ENCODE data around the gene ALDH4A1.

- TF ChIP-seq ETV6 (conservative IDR thresholded peaks at IDR 0.05 in 1 of 2, IDR thresholded peaks at IDR 0.05 in 1 of 2; ENCODE audit: borderline replicate concordance in 1 of 2, low read depth in 1 of 2) = no peak
- no peak for TF ChIP-seq ATF3 (IDR thresholded peaks at IDR 0.05; ENCODE audit: borderline replicate concordance, extremely low read depth, low read depth, low read length)
- TF ChIP-seq SMAD5 (IDR thresholded peaks at IDR 0.05; ENCODE audit: low read depth) = no peak
- no peak for TF ChIP-seq CTCF (IDR thresholded peaks at IDR 0.05 in 2 of 3, conservative IDR thresholded peaks at IDR 0.05 in 1 of 3; ENCODE audit: control insufficient read depth in 2 of 3, extremely low read depth in 1 of 3, insufficient read depth in 1 of 3, low read depth in 3 of 3, low read length in 3 of 3)
- no peak for TF ChIP-seq BCLAF1 (IDR thresholded peaks at IDR 0.05)
- TF ChIP-seq EGR1 (IDR thresholded peaks at IDR 0.05; ENCODE audit: borderline replicate concordance in 1 of 2, low read depth in 2 of 2, low read length in 2 of 2) = no peak
These were observed 5.8 kb upstream of the ALDH4A1 start for GRCh38 chr1:18907917-18908845.
